H1 (cell line): Measurements from ENCODE around the gene SH3PXD2A. TPM values are rescaled to one million over a fixed set of nuclear protein-coding genes. Genes with fewer than 3 reads are reported as not detected.

Experiments
- CTCF ChIP-seq, 3 experiments: IDR thresholded peaks; 1 replicate in 2 of 3; 2 replicates in 1 of 3; pipeline versions ENCODE4 v1.5.1 to v1.6.1; 2011; ENCODE audit warnings: low read length in 3 of 3, mild to moderate bottlenecking in 3 of 3, inconsistent platforms in 2 of 3, low read depth in 1 of 3, moderate library complexity in 1 of 3; ENCODE audit not compliant: insufficient read depth in 1 of 3; ENCODE audit errors: control extremely low read depth in 1 of 3
- POLR2A ChIP-seq, 2 experiments: IDR thresholded peaks; 1 replicate in 1 of 2; 2 replicates in 1 of 2; pipeline ENCODE4 v1.6.1; 2011; ENCODE audit warnings: low read depth in 2 of 2, low read length in 2 of 2, mild to moderate bottlenecking in 2 of 2; ENCODE audit errors: control extremely low read depth in 1 of 2
- RFX5 ChIP-seq: IDR thresholded peaks from 2 replicates; pipeline ENCODE4 v1.6.1; 2011; ENCODE audit warnings: low read depth, low read length, improper control_type of control experiment, borderline replicate concordance
- RNF2 ChIP-seq: fragments of 200-900, 300-1000 bp; sonication (generic); IDR thresholded peaks from 2 replicates; pipeline ENCODE4 v1.7.1; 2016; ENCODE audit warnings: borderline replicate concordance, low read depth, mild to moderate bottlenecking, antibody characterized with exemption, low read length; ENCODE audit not compliant: poor library complexity, severe bottlenecking; ENCODE audit errors: missing control alignments
- SIRT6 ChIP-seq: IDR thresholded peaks from one replicate; pipeline ENCODE4 v1.7.1; 2012; ENCODE audit warnings: low read length, inconsistent platforms
- polyA plus RNA-seq, 7 experiments: library from polyadenylated mRNA; depleted of rRNA in 3 of 7; stranded (reverse) in 5 of 7; unstranded in 2 of 7; fragments of >200 nt in 5 of 7; fragments of 200-250 nt in 2 of 7; gene quantifications; 1 replicate in 5 of 7; 2 replicates in 1 of 7; 4 replicates in 1 of 7; pipeline versions ENCODE4 v1.2.1 to v1.2.3, GENCODE V29; 2011 to 2013; ENCODE audit warnings: missing spikeins in 2 of 7, mixed read lengths in 2 of 7
- total RNA-seq: library from RNA; stranded (reverse); fragmentation: NEBNext Ultra II Directional; extraction: Animal tissue kit (Norgen Biotek cat#: 25700); gene quantifications from 2 replicates; pipeline ENCODE4 v1.2.1, GENCODE V29; 2021

Gene SH3PXD2A
- total and polyA plus RNA-seq, 2 of the 8 experiments (the other 6 are each of a cell fraction or from before 2014, with no cell fraction given) = 5.4 to 16.3 TPM

- TF ChIP-seq RNF2 = no peak
- TF ChIP-seq CTCF (IDR thresholded peaks at IDR 0.05; ENCODE audit: control extremely low read depth in 1 of 3, insufficient read depth in 1 of 3, low read depth in 1 of 3, low read length in 3 of 3) = no peak
- no peak for TF ChIP-seq RFX5
- no peak for TF ChIP-seq POLR2A (IDR thresholded peaks at IDR 0.05; ENCODE audit: control extremely low read depth in 1 of 2, low read depth in 2 of 2, low read length in 2 of 2)
- no peak for TF ChIP-seq SIRT6
Observed at GRCh38 chr10:103640436-103641181, 214.8 kb downstream of the SH3PXD2A start (continued).
